ENCODE results near the gene FAM83B.
"Not testable (repeated sequence)": the region's sequence is repeated elsewhere in the genome, so short reads cannot be mapped to it uniquely, and the experiment has no call there.

The FAM83B gene

DNA sequence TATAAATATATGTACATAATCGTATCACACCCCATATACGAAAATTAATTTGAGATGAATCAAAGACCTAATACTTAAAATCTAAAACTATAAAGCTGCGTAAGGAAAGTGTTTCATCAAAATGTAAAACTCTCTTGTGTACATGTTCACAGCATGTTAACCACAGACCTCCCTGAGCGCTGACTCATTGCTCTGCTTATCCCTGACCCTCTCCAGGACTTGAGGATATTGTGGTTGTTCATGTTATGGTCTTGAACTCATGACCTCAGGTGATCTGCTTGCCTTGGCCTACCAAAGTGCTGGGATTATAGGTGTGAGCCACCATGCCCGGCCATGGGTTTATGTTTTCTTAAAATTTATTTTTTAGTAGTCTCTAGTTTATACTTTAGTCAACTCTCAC is 14.2 kb downstream of the FAM83B start:
- no peak for DNase-seq (ENCODE audit: low spot score)

GRCh38 chr6:54861905-54862616 is 15.5 kb downstream of the FAM83B start:
- no peak for DNase-seq (ENCODE audit: low spot score)

DNA sequence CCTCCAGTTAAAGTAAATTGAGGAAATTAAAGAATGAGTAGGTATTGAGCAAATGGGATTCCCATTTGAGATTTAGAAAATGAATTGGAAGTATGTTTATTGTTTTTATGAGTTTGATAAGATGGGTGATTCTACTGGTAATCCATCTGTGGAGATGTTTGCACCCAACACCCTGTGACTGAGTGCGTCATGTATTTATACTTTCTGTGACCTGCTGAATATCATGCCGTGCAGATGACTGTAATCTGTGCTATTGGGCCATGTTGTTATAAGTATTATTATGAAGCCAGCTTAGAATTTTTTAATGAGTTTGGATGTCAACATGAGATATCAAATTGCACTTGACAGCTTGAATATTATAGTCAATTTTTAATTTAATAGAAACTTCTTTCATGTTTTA is 17.7 kb downstream of the FAM83B start:
- DNase-seq (ENCODE audit: low spot score), result no peak

DNA sequence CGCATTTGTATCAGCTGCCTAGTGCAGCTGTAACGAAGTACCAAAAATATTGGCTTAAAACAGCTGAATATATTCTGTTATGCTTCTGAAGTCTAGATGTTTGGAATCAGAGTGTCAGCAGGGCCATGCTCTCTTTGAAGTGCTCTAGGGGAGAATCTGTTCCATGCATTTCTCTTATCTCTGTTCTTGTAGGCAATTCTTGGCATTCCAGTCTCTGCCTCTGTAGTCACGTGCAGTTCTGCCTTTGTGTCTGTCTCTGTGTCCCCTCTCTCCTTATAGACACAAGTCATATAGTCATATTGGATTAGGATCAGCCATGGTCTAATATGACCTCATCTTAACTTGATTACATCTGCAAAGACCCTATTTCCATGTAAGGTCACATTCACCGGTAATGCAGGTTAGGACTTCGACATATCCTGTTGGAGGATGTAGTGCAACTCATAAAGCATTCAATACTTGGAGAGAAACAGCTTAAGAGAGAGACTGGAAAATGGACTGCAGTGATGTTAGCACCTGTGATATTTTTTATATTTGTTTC is 18.6 kb downstream of the FAM83B start:
- no peak for DNase-seq (ENCODE audit: low spot score)

GRCh38 chr6:54868556-54868955 is 22.0 kb downstream of the FAM83B start:
- no peak for DNase-seq (ENCODE audit: low spot score)

- no peak for DNase-seq (ENCODE audit: low spot score)
Measured at GRCh38 chr6:54873599-54873998, 27.0 kb downstream of the FAM83B start.

GRCh38 chr6:54874349-54875048 is 27.9 kb downstream of the FAM83B start:
- DNase-seq (ENCODE audit: low spot score), result no peak

GRCh38 chr6:54875539-54875938 is 29.0 kb downstream of the FAM83B start:
- DNase-seq (ENCODE audit: low spot score), result no peak

DNA sequence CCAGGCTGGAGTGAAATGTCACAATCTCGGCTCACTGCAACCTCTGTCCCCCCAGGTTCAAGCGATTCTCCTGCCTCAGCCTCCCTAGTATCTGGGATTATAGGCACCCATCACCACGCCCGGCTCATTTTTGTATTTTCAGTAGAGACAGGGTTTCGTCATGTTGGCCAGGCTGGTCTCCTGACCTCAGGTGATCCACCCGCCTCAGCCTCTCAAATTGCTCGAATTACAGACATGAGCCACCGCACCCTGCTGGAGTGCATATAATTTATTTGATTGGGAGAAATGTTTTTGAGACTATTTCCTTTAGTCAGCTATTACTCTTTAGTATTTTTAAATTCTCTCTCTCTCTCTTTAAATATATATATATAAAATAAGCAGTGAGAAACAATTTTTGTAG is 29.8 kb downstream of the FAM83B start:
- no peak for DNase-seq (ENCODE audit: low spot score)

GRCh38 chr6:54876871-54877270 is 30.3 kb downstream of the FAM83B start:
- no peak for DNase-seq (ENCODE audit: low spot score)

GRCh38 chr6:54877713-54878317 is 31.2 kb downstream of the FAM83B start:
- no peak for DNase-seq (ENCODE audit: low spot score)

- DNase-seq (ENCODE audit: low spot score), result no peak
Measured at GRCh38 chr6:54878718-54879117, 32.1 kb downstream of the FAM83B start.

DNA sequence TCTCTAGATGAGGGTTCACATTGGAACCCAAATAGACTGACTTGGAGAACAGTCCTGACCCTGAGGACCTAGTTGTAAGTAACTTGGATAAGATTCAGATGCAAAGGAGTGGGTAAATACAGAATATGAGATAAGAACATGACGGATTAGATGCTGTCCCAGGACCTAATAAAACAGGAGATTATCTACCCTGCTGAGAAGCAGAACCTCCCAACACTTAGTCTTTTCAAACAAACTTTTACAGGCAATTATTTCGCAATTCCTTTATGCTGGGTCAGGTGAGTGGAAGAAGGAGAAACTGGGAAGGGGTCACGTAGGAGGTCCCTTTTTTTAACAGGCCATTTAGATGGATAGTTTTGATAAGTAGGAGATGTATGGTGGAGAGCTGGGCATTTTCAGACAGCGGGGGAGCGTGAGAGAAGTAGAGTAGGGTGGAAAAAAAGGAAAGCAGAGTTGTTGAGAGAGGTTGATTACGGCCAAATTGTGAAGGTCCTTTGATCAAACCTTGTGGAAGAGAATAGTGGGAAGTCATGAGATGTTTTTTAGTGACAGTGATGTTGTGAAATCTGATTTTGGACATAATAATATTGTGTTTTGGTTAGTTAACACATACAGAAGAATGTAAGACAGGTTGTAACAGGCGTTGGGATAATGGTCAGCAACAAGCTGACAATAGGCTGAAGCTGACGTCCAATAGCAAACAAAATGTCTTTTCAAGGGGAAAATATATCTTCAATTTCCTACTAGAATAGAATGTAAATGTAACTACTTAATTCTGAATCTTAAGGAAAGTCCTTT is 32.8 kb downstream of the FAM83B start:
- no peak for DNase-seq (ENCODE audit: low spot score)

- no peak for DNase-seq (ENCODE audit: low spot score)
Measured at GRCh38 chr6:54881067-54881730, 34.6 kb downstream of the FAM83B start.

DNA sequence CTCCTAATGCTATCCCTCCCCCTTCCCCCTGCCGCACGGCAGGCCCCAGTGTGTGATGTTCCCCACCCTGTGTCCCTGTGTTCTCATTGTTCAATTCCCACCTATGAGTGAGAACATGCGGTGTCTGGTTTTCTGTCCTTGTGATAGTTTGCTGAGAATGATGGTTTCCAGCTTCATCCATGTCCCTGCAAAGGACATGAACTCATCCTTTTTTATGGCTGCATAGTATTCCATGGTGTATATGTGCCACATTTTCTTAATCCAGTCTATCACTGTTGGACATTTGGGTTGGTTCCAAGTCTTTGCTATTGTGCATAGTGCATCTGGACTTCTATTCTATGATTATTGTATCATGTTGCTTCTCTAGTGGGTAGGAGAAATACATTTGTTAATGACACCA is 35.3 kb downstream of the FAM83B start:
- DNase-seq (ENCODE audit: low spot score), result not testable (repeated sequence)

DNA sequence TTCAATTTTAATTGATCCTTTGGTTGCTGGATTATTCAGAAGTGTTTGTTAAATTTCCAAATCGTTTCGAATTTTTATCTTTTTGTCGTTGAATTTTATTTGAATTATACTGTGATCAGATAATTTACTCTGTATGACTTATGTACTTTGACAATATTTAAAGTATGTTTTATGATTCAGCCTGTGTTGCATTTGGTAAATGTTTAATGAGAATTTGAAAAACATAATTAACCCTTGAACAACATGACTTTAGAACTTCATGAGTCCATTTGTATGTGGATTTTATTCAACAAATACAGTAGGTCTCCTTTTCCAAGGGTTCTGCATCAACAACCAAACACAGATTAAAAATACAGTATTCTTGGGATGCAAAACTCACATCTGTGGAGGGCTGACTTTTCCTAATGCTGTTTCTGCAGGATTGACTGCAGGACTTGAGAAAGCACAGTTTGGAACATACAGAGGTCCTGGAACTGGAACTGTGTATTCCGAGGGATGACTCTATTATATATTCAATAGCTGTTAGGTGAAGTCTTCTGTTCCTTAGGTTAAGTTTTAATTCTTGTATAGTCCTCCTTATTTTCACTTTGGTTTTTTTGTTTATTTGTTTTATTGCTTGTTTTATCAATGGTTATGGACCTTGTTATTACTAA is 40.5 kb downstream of the FAM83B start:
- DNase-seq (ENCODE audit: low spot score), result no peak

- DNase-seq (ENCODE audit: low spot score), result no peak
Measured at GRCh38 chr6:54891536-54891935, 45.0 kb downstream of the FAM83B start.

DNA sequence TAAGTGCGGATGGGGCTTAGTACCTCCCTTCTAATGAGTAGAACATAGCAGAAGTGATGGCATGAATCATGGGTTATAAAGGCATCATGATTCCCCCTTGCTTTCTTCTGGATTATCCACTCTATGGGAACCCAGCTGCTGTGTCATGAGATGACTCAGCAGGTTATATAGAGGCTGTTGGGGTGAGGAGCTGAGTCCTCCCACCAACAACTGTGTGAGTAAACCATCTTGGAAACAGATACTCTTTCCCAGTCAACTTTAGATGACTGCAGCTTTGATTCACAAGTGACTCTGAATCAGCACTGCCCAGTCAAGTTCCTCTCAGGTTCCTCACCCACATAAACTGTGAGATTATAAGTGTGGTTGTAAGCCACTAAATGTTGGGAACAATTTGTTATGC is 46.3 kb downstream of the FAM83B start:
- DNase-seq (ENCODE audit: low spot score), result no peak

- no peak for DNase-seq (ENCODE audit: low spot score)
Measured at GRCh38 chr6:54893818-54894217, 47.2 kb downstream of the FAM83B start.

GRCh38 chr6:54896302-54896701 is 49.7 kb downstream of the FAM83B start:
- DNase-seq (ENCODE audit: low spot score), result no peak
